Activated effector memory CD4-positive, alpha-beta T cell treated with anti-CD3 and anti-CD28 coated beads, Interleukin-2, amount 50 U/mL, for 16 hours (primary cell): ENCODE data around the gene GRIK1.

Experiments used
- DNase-seq: peaks from one replicate; pipeline ENCODE4 v3.0.0-alpha.2; 2020

Gene GRIK1

GRCh38 chr21:29712818-29713217, 227.0 kb downstream of the GRIK1 start:
- no peak for DNase-seq

- no peak for DNase-seq
Observed at GRCh38 chr21:29711236-29711635, 228.6 kb downstream of the GRIK1 start.

GRCh38 chr21:29710498-29710897, 229.3 kb downstream of the GRIK1 start:
- no peak for DNase-seq

GRCh38 chr21:29708401-29708800, 231.4 kb downstream of the GRIK1 start:
- DNase-seq = no peak

GRCh38 chr21:29704719-29705118, 235.1 kb downstream of the GRIK1 start:
- DNase-seq = no peak

- DNase-seq = no peak
Observed at GRCh38 chr21:29701676-29702075, 238.1 kb downstream of the GRIK1 start.

- no peak for DNase-seq
Observed at GRCh38 chr21:29697555-29698193, 242.1 kb downstream of the GRIK1 start.

GRCh38 chr21:29696937-29697336, 242.9 kb downstream of the GRIK1 start:
- DNase-seq = no peak

- no peak for DNase-seq
Observed at GRCh38 chr21:29691616-29692491, 247.9 kb downstream of the GRIK1 start.

- no peak for DNase-seq
Observed at GRCh38 chr21:29689753-29690152, 250.0 kb downstream of the GRIK1 start.

GRCh38 chr21:29684106-29684505, 255.7 kb downstream of the GRIK1 start:
- DNase-seq = no peak

- DNase-seq = no peak
Observed at GRCh38 chr21:29682800-29683199, 257.0 kb downstream of the GRIK1 start.

- no peak for DNase-seq
Observed at GRCh38 chr21:29680273-29680672, 259.5 kb downstream of the GRIK1 start.

GRCh38 chr21:29678626-29679025, 261.2 kb downstream of the GRIK1 start:
- DNase-seq = no peak

GRCh38 chr21:29677326-29677725, 262.5 kb downstream of the GRIK1 start:
- DNase-seq = no peak

GRCh38 chr21:29676395-29676794, 263.4 kb downstream of the GRIK1 start:
- no peak for DNase-seq

- DNase-seq = no peak
Observed at GRCh38 chr21:29675451-29675850, 264.3 kb downstream of the GRIK1 start.

GRCh38 chr21:29674343-29674742, 265.5 kb downstream of the GRIK1 start:
- no peak for DNase-seq

GRCh38 chr21:29673096-29673610, 266.6 kb downstream of the GRIK1 start:
- DNase-seq = no peak

- no peak for DNase-seq
Observed at GRCh38 chr21:29671728-29672127, 268.1 kb downstream of the GRIK1 start.

GRCh38 chr21:29670228-29670627, 269.6 kb downstream of the GRIK1 start:
- DNase-seq = no peak

GRCh38 chr21:29669416-29669815, 270.4 kb downstream of the GRIK1 start:
- DNase-seq = no peak

- DNase-seq = no peak
Observed at GRCh38 chr21:29667651-29668050, 272.1 kb downstream of the GRIK1 start.

GRCh38 chr21:29664615-29665014, 275.2 kb downstream of the GRIK1 start:
- no peak for DNase-seq
